Renal pelvis (tissue), 4 donors: ENCODE data around the gene CASZ1. TPM values are rescaled to one million over a fixed set of nuclear protein-coding genes. Genes with fewer than 3 reads are reported as not detected.

Source experiments
- DNase-seq: peaks from one replicate; pipeline ENCODE4 v3.0.0-alpha.2; 2013
- polyA plus RNA-seq, 3 donors: library from polyadenylated mRNA; unstranded; fragments of 120-200 nt; gene quantifications; one replicate each; pipeline ENCODE4 v1.2.1, GENCODE V29; 2013; ENCODE audit not compliant: insufficient read length in 3 of 3

Gene CASZ1
- polyA plus RNA-seq, 3 donors, result 19.6 to 24.5 (median 23.9) TPM

DNA sequence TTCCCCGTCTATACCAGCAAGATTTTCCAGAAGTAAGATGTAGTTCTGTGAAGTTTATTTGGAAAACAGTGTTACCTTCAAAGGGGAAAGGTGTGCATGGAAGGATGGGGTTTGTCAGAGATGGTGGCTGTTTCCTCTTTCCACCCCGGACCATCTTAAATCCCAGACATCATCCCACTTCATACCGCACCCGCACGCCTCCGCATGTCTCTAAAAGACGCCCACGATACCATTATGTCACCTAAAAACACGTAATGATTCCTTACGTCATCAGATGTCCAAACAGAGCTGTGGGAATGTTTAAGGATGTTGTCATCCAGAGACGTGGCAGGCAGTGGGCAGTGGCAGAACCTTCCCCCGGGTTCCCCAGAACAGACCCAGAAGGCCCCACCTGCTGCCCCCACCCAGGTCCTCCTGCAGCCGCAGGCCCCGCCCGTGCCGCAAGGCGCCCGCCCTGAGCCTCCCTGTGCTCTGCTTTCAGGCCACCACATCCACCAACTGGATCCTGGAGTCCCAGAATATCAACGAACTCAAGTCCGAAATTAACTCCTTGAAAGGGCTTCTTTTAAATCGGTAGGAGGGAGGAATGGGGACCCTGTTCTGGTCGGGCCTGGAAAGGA lies 169.5 kb downstream of the CASZ1 start:
- DNase-seq, result no peak

DNA sequence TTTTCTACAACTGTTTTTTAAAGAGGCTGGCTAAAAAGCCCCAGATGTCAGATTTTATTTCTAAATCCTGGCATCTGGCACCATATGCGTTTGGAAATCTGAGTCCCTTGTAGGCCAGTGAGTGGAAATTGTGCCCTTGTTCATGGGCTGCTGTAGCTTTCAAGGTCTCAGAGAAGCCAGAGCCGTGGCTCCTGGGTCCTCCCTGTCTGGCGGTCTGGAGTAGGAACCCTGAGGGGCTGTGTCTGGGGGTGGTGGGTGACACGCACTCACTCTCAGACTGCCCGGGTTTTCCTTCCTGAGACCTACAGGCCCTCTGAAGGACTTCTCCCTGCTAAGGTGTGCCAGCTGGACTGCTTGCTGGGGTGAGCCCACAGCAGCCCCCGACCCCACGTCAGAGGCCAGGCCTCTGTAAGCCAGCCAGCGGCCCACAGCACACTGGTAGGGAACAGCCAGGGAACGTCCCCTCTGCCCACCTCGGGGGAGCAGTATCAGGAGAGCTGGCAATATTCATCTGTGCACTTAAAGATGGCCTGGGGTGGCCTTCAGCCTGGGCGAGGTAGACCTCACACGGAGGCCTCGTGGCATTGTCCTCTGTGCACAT lies 170.2 kb downstream of the CASZ1 start:
- no peak for DNase-seq

DNA sequence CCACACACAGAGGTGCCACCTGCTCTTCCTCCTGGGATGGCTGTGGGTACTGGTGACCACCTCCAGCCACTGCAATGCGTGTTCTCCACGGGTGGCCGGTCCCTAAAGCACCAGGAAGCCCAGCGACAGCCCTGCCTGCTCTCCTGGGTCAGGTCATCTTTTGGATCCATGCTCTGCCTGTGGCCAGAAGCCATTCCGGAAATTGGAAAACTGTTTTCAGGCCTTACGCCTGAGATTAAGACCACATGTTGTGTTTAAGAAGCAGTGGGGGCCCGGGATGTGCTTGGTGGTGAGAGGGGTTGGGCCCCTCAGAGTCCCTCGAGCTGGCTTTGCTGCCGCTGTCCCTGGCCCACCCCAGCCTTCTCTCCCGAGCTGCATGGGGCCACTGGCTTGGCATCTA lies 170.9 kb downstream of the CASZ1 start:
- DNase-seq, result no peak

DNA sequence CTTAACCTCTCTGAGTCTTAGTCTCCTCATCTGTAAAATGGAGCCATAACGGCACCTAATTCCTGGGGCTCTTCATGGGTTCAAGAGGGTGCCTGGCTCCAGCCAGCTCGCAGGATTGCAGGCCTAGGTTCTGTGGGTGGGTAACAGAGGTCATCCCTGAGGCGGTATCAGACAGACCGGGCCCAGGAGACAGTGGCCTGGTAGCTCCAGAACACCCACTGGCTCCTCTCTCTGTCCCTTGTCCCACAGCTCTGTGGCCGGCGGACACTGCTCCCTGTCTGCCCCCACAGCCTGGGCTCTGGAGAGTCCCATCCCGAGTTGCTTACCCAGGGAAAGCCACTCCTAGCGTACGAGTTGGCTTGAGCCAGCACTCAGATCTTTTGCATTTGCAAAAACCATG lies 171.4 kb downstream of the CASZ1 start:
- no peak for DNase-seq

DNA sequence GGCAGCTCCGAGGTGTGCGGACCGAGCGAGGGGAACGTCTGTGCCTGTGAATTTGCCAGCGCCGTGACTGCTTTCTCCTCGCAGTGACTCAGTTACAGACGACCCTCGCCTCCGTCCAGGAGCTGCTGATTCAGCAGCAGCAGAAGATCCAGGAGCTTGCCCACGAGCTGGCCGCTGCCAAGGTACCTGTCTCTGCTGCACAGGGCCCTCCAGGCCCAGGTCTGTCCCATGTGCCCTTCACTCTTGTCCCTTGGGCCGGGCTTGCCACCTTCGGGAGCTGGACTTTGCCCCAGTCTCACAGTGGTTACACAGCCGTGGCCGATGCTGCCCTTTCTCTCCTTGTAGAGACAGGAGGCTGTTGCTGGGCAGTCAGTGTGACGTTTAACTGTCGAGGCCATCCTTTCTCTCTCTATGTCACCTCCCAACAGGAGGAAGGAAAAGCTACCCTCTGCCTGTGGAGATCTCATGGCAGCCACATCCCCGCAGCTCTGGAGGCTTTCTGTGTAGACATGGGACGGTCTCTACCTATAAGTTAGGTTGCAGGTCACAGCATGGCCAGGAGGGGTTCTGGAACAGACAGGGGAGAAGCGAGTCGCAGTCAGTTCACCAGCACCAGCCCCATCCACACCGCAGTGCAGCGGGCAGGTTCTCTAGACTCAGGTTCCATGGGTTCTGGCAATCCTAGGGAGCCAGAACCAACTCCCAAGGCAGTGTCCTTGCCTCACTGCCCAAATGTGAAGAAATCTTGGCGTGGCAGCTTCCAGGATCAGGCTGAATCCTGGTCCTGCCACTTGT lies 172.0 kb downstream of the CASZ1 start:
- DNase-seq, result no peak

DNA sequence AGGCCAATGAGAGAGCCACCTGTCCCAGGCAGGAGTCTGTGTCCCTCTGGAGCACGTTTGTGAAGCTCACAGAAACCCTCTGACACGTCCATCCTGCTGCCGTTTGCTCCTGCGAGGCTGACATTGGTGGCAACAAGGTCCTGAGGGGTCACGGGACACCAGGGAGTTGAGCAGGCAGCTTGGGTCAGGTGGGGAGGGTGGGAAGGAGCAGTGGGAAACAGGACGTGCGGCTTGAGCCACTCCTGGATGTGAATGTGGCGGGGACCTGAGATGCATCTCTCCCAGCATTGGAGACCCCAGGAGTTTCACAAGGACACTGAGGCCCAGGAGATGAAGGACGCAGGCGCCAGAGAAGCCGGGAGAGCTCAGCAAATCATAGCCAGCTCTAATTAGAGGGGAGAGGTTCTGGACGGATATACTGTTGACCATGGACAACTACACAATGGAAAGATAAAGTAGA lies 172.7 kb downstream of the CASZ1 start:
- no peak for DNase-seq

DNA sequence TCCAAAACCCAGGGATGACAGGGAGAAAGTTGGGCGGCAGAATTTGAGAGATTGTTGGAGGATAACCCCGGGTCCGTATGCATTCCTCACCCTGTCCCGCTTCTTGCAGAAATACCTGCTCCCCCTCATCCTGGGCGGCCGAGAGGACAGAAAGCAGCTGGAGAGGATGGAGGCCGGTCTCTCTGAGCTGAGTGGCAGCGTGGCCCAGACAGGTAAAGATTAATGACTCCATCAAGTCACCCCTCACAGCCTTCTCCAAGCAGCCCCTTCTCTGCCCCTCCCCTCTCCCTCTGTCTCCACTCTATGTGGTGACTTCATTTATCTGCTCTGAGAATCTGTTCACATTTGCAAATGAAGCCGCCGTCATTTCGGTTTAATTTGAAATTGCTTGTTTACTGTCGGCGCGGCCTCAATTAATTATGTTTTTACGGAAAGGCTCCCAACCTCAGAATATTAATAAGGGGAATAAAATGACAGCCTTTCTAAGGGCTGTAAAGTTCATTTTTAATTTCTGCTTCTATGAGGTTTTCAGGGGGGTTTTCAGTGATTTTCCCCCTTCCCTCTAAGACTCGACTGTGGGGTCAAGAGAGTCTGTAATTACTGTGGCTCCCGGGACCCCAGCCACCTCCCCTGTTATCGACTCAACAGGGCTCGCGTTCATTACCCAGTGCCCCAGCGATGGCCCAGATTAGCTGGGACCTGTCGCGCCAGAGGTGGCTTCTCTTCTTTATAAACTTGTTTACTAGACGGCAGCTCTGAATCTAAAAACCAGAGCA lies 173.3 kb downstream of the CASZ1 start:
- DNase-seq, result no peak

DNA sequence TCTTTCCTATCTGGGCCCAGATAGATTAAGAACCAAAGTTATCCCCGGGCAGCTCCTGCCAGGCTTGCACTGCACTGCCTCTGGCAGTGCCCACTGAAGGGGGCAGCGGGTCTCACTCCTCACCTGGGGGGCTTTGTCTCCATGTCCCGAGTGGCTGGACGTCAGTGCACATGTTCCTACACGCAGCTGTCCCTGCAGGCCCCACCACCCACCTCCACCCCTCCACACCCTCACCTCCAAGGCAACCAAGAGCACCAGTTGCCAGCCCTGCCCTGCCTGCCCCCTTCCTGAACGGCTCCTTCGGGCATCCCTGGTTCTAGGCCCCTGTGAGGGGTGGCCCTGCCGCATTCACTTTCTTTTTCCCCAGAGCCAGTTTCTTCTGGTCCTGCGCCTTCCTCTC lies 174.5 kb downstream of the CASZ1 start:
- DNase-seq, result no peak

GRCh38 chr1:10620776-10621175 lies 175.7 kb downstream of the CASZ1 start:
- DNase-seq, result no peak

- no peak for DNase-seq
Observed at GRCh38 chr1:10617931-10618885, 178.2 kb downstream of the CASZ1 start.

DNA sequence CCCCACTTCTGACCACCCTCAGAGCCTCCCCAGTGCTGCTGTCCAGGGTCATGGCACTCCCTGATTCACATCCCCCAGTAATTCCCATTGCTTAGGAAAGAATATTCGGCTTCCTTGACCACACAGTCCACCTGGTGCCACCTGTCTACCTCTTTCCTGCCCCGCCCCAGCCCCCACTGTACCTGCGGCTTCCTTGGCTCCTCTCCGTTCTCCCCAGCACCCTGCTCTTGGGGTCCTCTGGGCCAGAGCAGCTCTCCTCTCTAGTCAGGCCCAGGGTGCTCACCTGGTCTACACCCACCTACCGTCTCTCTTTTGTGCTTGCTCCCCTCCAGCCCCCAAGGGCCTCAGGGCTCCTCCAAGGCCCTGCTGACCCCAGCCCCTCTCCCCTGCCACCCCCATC lies 179.1 kb downstream of the CASZ1 start:
- no peak for DNase-seq

DNA sequence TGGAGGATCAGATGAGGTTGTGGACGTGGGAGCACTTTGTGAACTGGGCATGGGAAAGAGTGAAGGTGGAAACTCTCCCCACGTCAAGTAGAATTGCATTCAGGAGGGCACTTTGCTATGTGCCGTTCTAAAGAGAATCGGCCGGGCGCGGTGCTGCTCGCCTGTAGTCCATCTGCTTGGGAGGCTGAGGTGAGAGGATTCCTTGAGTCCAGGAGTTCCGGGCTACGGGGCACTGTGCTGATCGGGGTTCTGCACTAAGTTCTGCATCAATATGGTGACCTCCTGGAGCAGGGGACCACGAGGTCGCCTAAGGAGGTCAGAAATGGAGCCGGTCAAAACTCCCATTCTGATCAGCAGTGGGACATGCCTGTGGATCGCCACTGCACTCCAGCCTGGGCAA lies 179.8 kb downstream of the CASZ1 start:
- no peak for DNase-seq

GRCh38 chr1:10615932-10616671 lies 180.3 kb downstream of the CASZ1 start:
- DNase-seq, result no peak

- no peak for DNase-seq
Observed at GRCh38 chr1:10615332-10615731, 181.1 kb downstream of the CASZ1 start.

DNA sequence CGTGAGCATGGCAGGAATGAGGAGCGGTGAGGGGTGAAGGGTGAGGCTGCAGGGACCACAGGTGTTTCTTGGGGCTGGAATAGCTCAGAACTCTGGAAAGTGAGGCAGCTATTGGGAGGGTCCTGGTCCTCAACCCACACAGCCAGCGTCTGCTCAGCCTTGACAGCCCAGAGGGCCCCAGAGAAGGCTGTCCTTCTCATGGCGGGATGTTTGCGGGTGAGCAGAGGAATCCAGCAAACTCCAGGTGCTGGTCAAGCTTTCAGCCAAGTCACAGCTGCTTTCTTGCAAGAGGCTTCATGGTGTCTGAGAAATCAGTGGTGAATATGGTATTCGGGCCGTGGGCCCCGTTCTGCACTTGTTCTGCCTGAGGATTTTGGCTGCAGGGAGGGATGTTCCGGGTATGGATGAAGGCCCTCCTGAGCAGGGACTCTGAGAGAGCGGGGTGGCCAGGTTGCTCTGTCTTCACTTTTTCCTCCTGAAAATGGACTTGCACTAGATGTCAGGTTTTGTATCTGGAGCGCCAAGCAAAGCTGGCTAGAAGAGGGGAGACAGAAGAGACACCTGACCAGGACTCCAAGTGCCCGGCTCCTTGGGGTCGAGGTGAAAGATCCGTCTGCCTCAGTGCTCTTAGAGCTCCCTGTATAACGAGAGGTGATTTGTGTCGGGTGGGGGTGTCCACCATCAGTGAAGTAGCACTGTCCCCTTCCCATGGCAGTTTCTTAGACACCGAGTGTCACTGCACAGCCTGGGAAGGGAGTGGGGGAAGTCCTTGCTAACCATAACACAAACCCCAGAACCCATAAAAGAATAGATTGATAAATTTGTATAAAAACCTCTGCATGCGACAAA lies 181.8 kb downstream of the CASZ1 start:
- no peak for DNase-seq

- DNase-seq, result no peak
Observed at GRCh38 chr1:10613861-10614260, 182.6 kb downstream of the CASZ1 start.

DNA sequence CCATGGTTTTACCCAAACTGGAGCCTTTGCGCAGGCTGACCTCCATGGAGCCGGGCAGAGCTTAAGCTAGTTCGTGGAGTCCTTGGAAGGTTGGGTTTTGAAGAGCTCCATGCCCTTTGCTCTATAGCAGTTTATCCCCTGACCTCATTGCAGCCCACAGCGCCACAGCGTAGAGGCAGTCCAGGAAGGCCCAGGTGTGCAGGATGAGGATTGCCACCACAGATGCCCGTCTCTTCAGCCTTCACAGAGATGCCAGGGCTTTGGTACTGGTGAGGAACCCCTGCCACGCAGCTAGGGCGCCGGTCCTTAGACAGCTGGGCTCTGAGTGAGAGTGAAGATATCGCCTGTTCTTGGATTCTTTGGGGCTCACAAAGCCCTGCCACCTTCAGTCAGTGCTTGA lies 183.1 kb downstream of the CASZ1 start:
- DNase-seq, result no peak

GRCh38 chr1:10612436-10613160 lies 183.8 kb downstream of the CASZ1 start:
- no peak for DNase-seq
